Type B pancreatic cell (in vitro differentiated cells): Measurements from ENCODE around the gene MINDY2. TPM values are rescaled to one million over a fixed set of nuclear protein-coding genes. Genes with fewer than 3 reads are reported as not detected.
"Not testable (repeated sequence)": the region's sequence is repeated elsewhere in the genome, so short reads cannot be mapped to it uniquely, and the experiment has no call there.

ENCODE experiments used
- DNase-seq: peaks from one replicate; pipeline ENCODE4 v3.0.0; 2021; ENCODE audit warnings: mixed read lengths; ENCODE audit not compliant: unreplicated experiment; ENCODE audit errors: extremely low spot score
- H3K27ac Mint-ChIP-seq: 2 replicates; pipeline ENCODE4 v1.8.0; 2021; ENCODE audit warnings: mild to moderate bottlenecking, mixed read lengths
- H3K27me3 Mint-ChIP-seq: 2 replicates; pipeline ENCODE4 v1.8.0; 2021; ENCODE audit warnings: mixed read lengths
- H3K36me3 Mint-ChIP-seq: 2 replicates; pipeline ENCODE4 v1.8.0; 2021; ENCODE audit warnings: mixed read lengths
- H3K4me1 Mint-ChIP-seq: one replicate; pipeline ENCODE4 v1.8.0; 2021; ENCODE audit warnings: mixed read lengths; ENCODE audit not compliant: unreplicated experiment
- H3K4me3 Mint-ChIP-seq: 2 replicates; pipeline ENCODE4 v1.8.0; 2021; ENCODE audit warnings: mild to moderate bottlenecking, mixed read lengths
- H3K9me3 Mint-ChIP-seq: 2 replicates; pipeline ENCODE4 v1.8.0; 2021; ENCODE audit warnings: mixed read lengths
- total RNA-seq: library from RNA; stranded (reverse); gene quantifications from 2 replicates; pipeline ENCODE4 v1.2.1, GENCODE V29; 2021; ENCODE audit warnings: low replicate concordance
- TF ChIP-seq, protein P1 (sequence below): fragments of 200-600 bp; sonication (generic); conservative IDR thresholded peaks from 2 replicates; pipeline ENCODE4 v1.5.0; 2021; ENCODE audit warnings: antibody characterized with exemption, mild to moderate bottlenecking

The MINDY2 gene
- total RNA-seq, 1 donor from 2014 or later: 39.8 TPM

DNA sequence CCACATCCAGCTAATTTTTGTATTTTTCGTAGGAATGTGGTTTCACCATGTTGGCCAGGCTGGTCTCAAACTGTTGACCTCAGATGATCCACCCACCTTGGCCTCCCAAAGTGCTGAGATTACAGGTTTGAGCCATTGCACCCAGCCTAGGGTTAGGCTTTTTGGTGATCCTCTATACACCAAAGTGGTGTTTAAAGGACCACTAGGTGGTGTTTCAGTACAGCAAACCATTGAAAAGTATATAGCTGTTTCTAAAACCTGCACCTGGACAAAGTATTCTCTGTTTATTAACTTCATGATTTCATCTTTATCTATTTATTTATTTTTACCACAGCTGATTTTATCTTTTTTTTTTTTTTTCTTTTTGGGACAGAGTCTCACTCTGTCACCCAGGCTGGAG lies 68.4 kb downstream of the MINDY2 start:
- Mint-ChIP-seq H3K4me1 (no peaks in the 10 kb centered on the region), H3K4me3 (no peak overlapping the region), H3K27me3 (no peaks in the 10 kb centered on the region), H3K27ac (no peak overlapping the region), H3K9me3 (no peaks in the 10 kb centered on the region), H3K36me3 (peaks cover 13% of the 10 kb centered on the region)
- no peak for DNase-seq
- TF ChIP-seq, protein P1, sequence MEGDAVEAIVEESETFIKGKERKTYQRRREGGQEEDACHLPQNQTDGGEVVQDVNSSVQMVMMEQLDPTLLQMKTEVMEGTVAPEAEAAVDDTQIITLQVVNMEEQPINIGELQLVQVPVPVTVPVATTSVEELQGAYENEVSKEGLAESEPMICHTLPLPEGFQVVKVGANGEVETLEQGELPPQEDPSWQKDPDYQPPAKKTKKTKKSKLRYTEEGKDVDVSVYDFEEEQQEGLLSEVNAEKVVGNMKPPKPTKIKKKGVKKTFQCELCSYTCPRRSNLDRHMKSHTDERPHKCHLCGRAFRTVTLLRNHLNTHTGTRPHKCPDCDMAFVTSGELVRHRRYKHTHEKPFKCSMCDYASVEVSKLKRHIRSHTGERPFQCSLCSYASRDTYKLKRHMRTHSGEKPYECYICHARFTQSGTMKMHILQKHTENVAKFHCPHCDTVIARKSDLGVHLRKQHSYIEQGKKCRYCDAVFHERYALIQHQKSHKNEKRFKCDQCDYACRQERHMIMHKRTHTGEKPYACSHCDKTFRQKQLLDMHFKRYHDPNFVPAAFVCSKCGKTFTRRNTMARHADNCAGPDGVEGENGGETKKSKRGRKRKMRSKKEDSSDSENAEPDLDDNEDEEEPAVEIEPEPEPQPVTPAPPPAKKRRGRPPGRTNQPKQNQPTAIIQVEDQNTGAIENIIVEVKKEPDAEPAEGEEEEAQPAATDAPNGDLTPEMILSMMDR: peak; percentile 48

DNA sequence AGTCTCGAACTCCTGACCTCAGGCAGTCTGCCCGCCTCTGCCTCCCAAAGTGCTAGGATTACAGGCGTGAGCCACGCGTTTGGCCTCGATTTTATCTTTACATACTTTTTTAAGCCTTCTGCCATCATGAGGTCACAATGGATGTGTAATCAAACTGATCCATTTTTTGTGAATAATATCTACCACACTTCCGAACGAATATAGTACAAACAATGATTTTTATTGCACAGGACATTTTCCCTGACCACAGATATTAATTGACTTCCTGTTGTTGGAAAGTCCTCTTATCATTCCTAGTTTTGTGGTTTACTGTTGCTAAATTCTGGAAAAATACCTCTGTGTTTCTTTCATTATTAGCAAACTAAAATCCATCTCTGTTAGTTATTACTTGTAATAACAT lies 68.9 kb downstream of the MINDY2 start:
- Mint-ChIP-seq H3K9me3 (no peaks in the 10 kb centered on the region), H3K4me3 (no peak overlapping the region), H3K27me3 (no peaks in the 10 kb centered on the region), H3K4me1 (no peaks in the 10 kb centered on the region), H3K27ac (no peak overlapping the region), H3K36me3 (peaks cover 13% of the 10 kb centered on the region)
- DNase-seq: no peak
- TF ChIP-seq, protein P1: no peak

DNA sequence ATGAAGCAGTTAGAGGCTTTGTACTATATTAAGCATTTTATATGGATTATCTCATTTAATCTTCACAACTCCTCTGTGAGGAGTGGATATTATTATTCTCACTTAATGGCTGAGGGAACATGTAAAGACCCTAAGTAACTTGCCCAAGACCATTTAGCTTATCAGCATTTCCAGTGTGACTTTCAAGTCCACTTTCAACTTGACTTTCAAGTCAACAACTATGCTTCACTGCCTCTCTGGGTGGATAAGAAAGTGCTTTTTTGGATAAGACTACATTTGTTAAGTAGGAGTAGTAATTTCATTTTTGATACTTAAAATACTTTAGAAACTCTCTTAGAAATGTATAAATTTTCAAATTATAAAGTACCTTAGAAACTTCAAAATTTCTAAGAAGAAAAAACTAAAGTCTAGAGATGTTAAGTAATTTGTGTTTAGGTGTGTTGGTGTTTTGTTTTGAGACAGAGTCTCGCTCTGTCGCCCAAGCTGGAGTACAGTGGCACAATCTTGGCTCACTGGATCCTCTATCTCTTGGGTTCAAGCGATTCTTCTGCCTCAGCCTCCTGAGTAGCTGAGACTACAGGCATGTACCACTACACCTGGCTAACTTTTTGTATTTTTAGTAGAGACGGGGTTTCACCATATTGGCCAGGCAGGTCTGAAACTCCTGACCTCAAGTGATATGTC lies 71.8 kb downstream of the MINDY2 start:
- no peak overlapping the region for H3K27ac Mint-ChIP-seq
- no peak overlapping the region for H3K4me3 Mint-ChIP-seq
- no peak for DNase-seq
- H3K9me3 Mint-ChIP-seq: no peaks in the 10 kb centered on the region
- TF ChIP-seq, protein P1: no peak
- H3K4me1 Mint-ChIP-seq: no peaks in the 10 kb centered on the region
- H3K27me3 Mint-ChIP-seq: no peaks in the 10 kb centered on the region
- peaks cover 29% of the 10 kb centered on the region for H3K36me3 Mint-ChIP-seq

DNA sequence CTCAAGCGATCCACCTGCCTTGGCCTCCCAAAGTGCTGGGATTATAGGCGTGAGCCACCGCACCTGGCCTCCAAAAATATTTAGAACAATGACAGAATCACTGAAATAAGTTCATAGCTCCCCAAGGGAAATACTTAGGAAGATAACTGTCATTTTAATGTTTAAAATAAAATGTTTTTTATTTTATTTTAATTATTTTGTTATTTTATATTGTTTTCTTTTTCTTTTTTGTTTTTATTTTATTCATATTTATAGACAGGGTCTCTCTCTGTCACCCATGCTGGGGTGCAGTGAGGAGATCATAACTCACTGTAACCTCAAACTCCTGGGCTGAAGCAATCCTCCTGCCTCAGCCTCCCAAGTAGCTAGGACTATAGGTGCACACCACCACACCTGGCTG lies 80.1 kb downstream of the MINDY2 start:
- H3K9me3 Mint-ChIP-seq, H3K27me3 Mint-ChIP-seq, H3K27ac Mint-ChIP-seq, H3K4me3 Mint-ChIP-seq, H3K4me1 Mint-ChIP-seq, DNase-seq: not testable (repeated sequence)
- H3K36me3 Mint-ChIP-seq: peaks cover 24% of the 10 kb centered on the region

DNA sequence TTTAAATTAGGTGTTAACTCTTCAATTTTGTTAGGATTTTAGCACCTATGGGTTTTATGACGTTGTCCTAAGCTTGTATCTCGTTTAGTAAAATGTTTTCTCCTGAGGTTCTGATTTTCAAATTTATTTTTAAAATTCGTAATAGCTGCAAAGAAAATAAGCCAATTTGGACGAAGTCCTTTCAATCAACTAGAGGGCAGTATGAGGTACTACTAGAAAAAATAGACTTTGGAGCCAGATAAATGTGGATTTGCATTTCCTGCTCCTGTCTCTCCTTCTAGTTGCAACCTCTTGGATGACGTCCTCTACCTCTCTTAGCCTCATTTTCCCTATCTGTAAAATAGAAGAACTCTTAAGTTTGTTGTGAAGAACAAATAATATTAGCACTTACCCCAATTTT lies 81.2 kb downstream of the MINDY2 start:
- H3K27me3 Mint-ChIP-seq: no peaks in the 10 kb centered on the region
- DNase-seq: no peak
- H3K36me3 Mint-ChIP-seq: peaks cover 19% of the 10 kb centered on the region
- H3K4me1 Mint-ChIP-seq: peaks cover 7% of the 10 kb centered on the region
- no peaks in the 10 kb centered on the region for H3K9me3 Mint-ChIP-seq
- TF ChIP-seq, protein P1: peak; percentile 58
- no peak overlapping the region for H3K4me3 Mint-ChIP-seq
- H3K27ac Mint-ChIP-seq: no peak overlapping the region

DNA sequence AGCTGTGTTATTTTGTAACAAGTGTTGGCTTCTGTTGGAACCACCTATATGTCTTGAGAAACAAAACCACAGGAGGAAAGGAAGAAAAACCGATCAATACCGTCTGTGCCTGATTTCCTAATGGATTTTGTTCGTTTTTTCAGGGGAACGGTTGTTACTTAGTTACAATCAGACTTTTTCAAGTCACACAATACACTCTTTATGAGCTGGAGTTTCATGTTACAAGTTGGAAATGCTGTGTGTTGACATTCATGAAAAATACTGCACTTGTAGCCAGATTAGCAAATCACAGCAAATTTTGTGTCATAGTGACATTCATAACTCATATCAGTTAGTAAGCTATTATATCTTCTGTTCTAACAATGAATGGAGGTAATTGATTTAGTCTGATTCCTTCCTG lies 83.5 kb downstream of the MINDY2 start:
- no peaks in the 10 kb centered on the region for H3K9me3 Mint-ChIP-seq
- H3K4me3 Mint-ChIP-seq: no peak overlapping the region
- H3K36me3 Mint-ChIP-seq: peaks cover 9% of the 10 kb centered on the region
- peaks cover 7% of the 10 kb centered on the region for H3K4me1 Mint-ChIP-seq
- H3K27ac Mint-ChIP-seq: no peak overlapping the region
- no peaks in the 10 kb centered on the region for H3K27me3 Mint-ChIP-seq
- TF ChIP-seq, protein P1: no peak
- DNase-seq: no peak
